NT2/D1 (cell line): ENCODE data around the gene NCBP2.

Source experiments
- SUZ12 ChIP-seq: IDR thresholded peaks from 2 replicates; pipeline ENCODE4 v1.6.1; 2011; ENCODE audit not compliant: insufficient read length, insufficient read depth; ENCODE audit errors: extremely low read depth
- ZNF274 ChIP-seq: IDR thresholded peaks from 2 replicates; pipeline ENCODE4 v1.6.1; 2011; ENCODE audit warnings: mild to moderate bottlenecking, low read depth, low read length

DNA sequence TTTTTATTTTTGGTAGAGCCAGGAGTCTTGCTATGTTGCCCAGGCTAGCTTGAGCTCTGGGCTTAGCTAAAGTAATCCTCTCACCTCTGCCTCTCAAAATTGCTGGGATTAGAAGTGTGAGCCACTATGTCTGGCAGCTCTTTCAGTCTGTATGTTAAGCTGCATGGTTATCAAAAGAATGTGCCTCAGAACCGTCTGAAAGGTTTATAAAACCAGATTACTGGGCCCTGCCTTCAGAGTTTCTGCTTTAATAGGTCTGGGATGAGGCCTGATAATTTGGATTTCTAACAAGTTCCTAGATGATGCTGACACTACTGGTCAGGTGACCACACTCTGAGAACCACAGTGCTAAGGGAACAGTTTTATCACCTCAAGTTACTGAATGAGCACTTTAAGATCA lies 40.0 kb downstream of the NCBP2 start:
- TF ChIP-seq ZNF274, result no peak
- TF ChIP-seq SUZ12, result no peak
